B cell (primary cell): ENCODE measurements around the gene RMND1.

ENCODE experiments used
- CTCF ChIP-seq: fragments of 200-600 bp; IDR thresholded peaks from one replicate; pipeline ENCODE4 v1.8.0; 2022; ENCODE audit warnings: antibody characterized with exemption, mild to moderate bottlenecking
- EZH2 ChIP-seq: IDR thresholded peaks from 2 replicates; pipeline ENCODE4 v1.6.1; 2012; ENCODE audit warnings: borderline replicate concordance, low read depth, mild to moderate bottlenecking, moderate library complexity, low read length; ENCODE audit not compliant: insufficient read depth, poor library complexity, severe bottlenecking

GRCh38 chr6:151437401-151437800 is 14.5 kb downstream of the RMND1 start:
- no peak for TF ChIP-seq CTCF
- no peak for TF ChIP-seq EZH2
